Right cardiac atrium (tissue), 5 donors: ENCODE results near the gene TMEM117. TPM values are rescaled to one million over a fixed set of nuclear protein-coding genes. Genes with fewer than 3 reads are reported as not detected.

Experiments used
- ATAC-seq, 2 donors: fragments of 200-7000 bp; cut with Tn5 transposase; one replicate each; pipeline versions ENCODE4 v1.8.0 to v1.9.1; 2020; ENCODE audit warnings: moderate library complexity in 2 of 2, mild to moderate bottlenecking in 1 of 2
- DNase-seq, 3 donors: peaks; one replicate each; pipeline ENCODE4 v3.0.0-alpha.2; 2020
- H3K27ac ChIP-seq: one replicate; pipeline ENCODE4 v1.5.1; 2013; ENCODE audit warnings: mild to moderate bottlenecking, low read length, control low read depth, moderate library complexity
- H3K27me3 ChIP-seq: one replicate; pipeline ENCODE4 v1.6.1; 2013; ENCODE audit not compliant: control insufficient read depth, insufficient read depth
- H3K4me1 ChIP-seq: one replicate; pipeline ENCODE4 v1.6.1; 2013; ENCODE audit warnings: low read length; ENCODE audit not compliant: control insufficient read depth, insufficient read depth
- H3K4me3 ChIP-seq: one replicate; pipeline ENCODE4 v1.5.1; 2013; ENCODE audit warnings: low read length, control low read depth
- H3K9me3 ChIP-seq: one replicate; pipeline ENCODE4 v1.6.1; 2013; ENCODE audit warnings: low read length; ENCODE audit not compliant: control insufficient read depth
- WGBS: extraction: QIAGEN DNeasy Blood & Tissue Kit; methylation state at CpG from one replicate; pipeline ENCODE4 v1.1.7; 2013; 5-methylcytosine and 5-hydroxymethylcytosine counted together
- intact Hi-C, 4 donors: fragments of 100-400 bp; cut with DNase I; formaldehyde crosslinking; loops; one replicate each; pipeline versions ENCODE4 v1.11.0 to v1.14.0; 2022 to 2023
- polyA plus RNA-seq: library from polyadenylated mRNA; stranded (reverse); fragments of 200-250 nt; gene quantifications from one replicate; pipeline ENCODE4 v1.2.3, GENCODE V29; 2013
- total RNA-seq, 4 donors: library from RNA; stranded (reverse); fragmentation: NEBNext Ultra II Directional; extraction: Animal tissue kit (Norgen Biotek cat#: 25700); gene quantifications; one replicate each; pipeline ENCODE4 v1.2.1, GENCODE V29; 2021
- donor health status: healthy with polysubstance abuse.
- donor health status: DM: no; HTN: yes; CAD: no.
- donor health status: DM: no; HTN: no; CAD: no.
- donor health status: DM: no; HTN: yes; CAD: no; lungs with severe emphysema.
- donor health status: DM: yes; HTN: yes; CAD: no.

The TMEM117 gene
- total and polyA plus RNA-seq, 5 donors: 8.0 to 13.0 (median 11.7) TPM

DNA sequence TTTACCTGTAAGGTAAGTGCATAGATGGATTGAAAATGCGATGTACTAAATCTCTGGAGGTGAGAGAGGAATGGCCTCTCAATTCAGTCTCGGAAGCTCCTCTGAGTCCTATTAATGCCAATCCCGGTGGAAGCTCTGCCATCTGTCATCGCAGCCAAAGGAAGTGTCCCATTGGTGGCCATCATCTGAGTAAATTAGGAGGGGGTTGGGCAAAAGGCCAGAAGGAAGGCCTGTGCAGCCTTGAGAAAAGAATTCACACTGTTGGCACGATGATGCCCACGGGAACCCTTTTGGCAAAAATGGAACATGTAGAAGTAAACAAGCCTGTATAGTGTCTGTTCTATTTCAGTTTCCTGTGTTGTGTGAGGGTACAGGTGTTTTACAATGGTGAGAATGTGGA lies 545.5 kb downstream of the TMEM117 start:
- H3K27ac ChIP-seq: no peak overlapping the region
- H3K4me1 ChIP-seq: no peaks in the 10 kb centered on the region
- ATAC-seq (no peak), DNase-seq (no peak)
- H3K27me3 ChIP-seq: no peaks in the 10 kb centered on the region
- no peak overlapping the region for H3K4me3 ChIP-seq
- H3K9me3 ChIP-seq: no peaks in the 10 kb centered on the region
- 85% methylated on average over 6 of the region's 6 CpGs for WGBS
- intact Hi-C loops: no loop called here

DNA sequence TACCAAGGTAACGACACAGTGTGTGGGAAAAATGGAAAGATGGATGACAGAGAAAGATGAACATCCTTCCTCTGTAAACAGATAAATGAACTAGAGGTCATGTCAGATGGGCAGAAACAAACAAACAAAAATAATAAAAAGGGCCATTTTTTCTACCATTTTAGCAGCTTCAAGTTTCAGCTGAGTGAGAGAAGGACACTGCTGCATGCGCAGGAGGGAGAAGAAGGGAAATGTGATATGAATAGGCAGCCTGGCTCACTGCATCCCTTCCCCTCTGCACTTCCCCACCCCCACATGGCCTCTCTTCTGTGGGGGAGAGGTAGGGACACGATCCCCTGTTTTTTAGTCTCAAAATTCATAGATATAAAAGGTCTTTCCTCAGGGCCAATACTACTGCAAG lies 548.3 kb downstream of the TMEM117 start:
- 71% methylated on average over 3 of the region's 3 CpGs for WGBS
- ATAC-seq (no peak), DNase-seq (no peak)
- no peaks in the 10 kb centered on the region for H3K4me1 ChIP-seq
- H3K27me3 ChIP-seq: no peaks in the 10 kb centered on the region
- no peaks in the 10 kb centered on the region for H3K9me3 ChIP-seq
- no peak overlapping the region for H3K4me3 ChIP-seq
- no peak overlapping the region for H3K27ac ChIP-seq
- intact Hi-C loops: no loop called here

- ATAC-seq: no peak
- Histone ChIP-seq H3K9me3 (no peaks in the 10 kb centered on the region), H3K4me1 (no peaks in the 10 kb centered on the region), H3K27me3 (no peaks in the 10 kb centered on the region), H3K27ac (no peak overlapping the region), H3K4me3 (no peak overlapping the region)
- no peak for DNase-seq
- intact Hi-C loops: no loop called here
- WGBS: 76% methylated on average over 4 of the region's 4 CpGs
Measured at GRCh38 chr12:44385964-44386363, 550.1 kb downstream of the TMEM117 start.

GRCh38 chr12:44387581-44387980 lies 551.7 kb downstream of the TMEM117 start:
- H3K4me1 ChIP-seq: no peaks in the 10 kb centered on the region

DNA sequence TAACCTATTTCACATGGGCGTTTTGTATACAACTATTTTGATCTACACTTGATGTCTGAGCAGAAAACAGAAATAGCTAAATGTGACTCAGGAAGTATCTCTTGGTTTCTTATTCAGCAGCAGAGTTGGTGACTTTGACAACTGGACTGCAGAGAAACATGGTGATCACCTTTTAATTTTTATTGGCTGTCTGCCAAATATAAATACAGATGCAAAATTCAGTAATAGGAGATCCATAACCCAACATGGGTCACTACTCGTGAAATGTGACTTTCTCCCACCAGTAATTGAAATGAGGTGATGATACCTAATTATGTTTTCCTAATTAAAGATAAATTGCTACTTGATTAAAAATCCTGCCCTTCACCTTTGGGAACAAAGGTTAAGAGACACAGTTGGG lies 553.2 kb downstream of the TMEM117 start:
- 89% methylated on average over 2 of the region's 2 CpGs for WGBS
- no peak for ATAC-seq
- H3K4me1 ChIP-seq: no peaks in the 10 kb centered on the region
- no peaks in the 10 kb centered on the region for H3K27me3 ChIP-seq
- intact Hi-C loops: no loop called here
- no peak overlapping the region for H3K4me3 ChIP-seq
- H3K27ac ChIP-seq: no peak overlapping the region
- H3K9me3 ChIP-seq: no peaks in the 10 kb centered on the region
- DNase-seq: no peak

More at GRCh38 chr12:44387581-44387980, 551.7 kb downstream of the TMEM117 start:
- Histone ChIP-seq H3K27me3 (no peaks in the 10 kb centered on the region), H3K4me3 (no peak overlapping the region), H3K27ac (no peak overlapping the region), H3K9me3 (no peaks in the 10 kb centered on the region)
- intact Hi-C loops: no loop called here
- DNase-seq (no peak), ATAC-seq (no peak)

- WGBS: 71% methylated on average over 1 of the region's 1 CpG
Measured at GRCh38 chr12:44389896-44390295, 554.0 kb downstream of the TMEM117 start.

GRCh38 chr12:44397631-44398030 lies 561.8 kb downstream of the TMEM117 start:
- Histone ChIP-seq H3K27ac (no peak overlapping the region), H3K4me1 (peaks cover 3% of the 10 kb centered on the region), H3K27me3 (no peaks in the 10 kb centered on the region), H3K9me3 (no peaks in the 10 kb centered on the region), H3K4me3 (no peak overlapping the region)
- DNase-seq (no peak), ATAC-seq (no peak)
- intact Hi-C loops: no loop called here
- 32% methylated on average over 3 of the region's 3 CpGs for WGBS

More at GRCh38 chr12:44389896-44390295, 554.0 kb downstream of the TMEM117 start:
- ATAC-seq: no peak
- Histone ChIP-seq H3K4me3 (no peak overlapping the region), H3K27me3 (no peaks in the 10 kb centered on the region), H3K4me1 (no peaks in the 10 kb centered on the region), H3K9me3 (no peaks in the 10 kb centered on the region), H3K27ac (no peak overlapping the region)
- intact Hi-C loops: no loop called here
- DNase-seq: no peak

- H3K4me1 ChIP-seq: peaks cover under 1% of the 10 kb centered on the region
- WGBS: 32% methylated on average over 2 of the region's 2 CpGs
- intact Hi-C loops: no loop called here
- H3K27me3 ChIP-seq: peaks cover 2% of the 10 kb centered on the region
- DNase-seq (no peak), ATAC-seq (no peak)
- H3K4me3 ChIP-seq: no peak overlapping the region
- no peaks in the 10 kb centered on the region for H3K9me3 ChIP-seq
- no peak overlapping the region for H3K27ac ChIP-seq
Measured at GRCh38 chr12:44403185-44403584, 567.3 kb downstream of the TMEM117 start.

- WGBS: 40% methylated on average over 4 of the region's 4 CpGs
- H3K27me3 ChIP-seq: peaks cover 2% of the 10 kb centered on the region
- H3K27ac ChIP-seq: no peak overlapping the region
- no peaks in the 10 kb centered on the region for H3K4me1 ChIP-seq
- H3K4me3 ChIP-seq: no peak overlapping the region
- no peak for DNase-seq
- intact Hi-C loops: no loop called here
- no peaks in the 10 kb centered on the region for H3K9me3 ChIP-seq
- no peak for ATAC-seq
Measured at GRCh38 chr12:44405297-44405696, 569.4 kb downstream of the TMEM117 start.

- no peak overlapping the region for H3K4me3 ChIP-seq
- no peak overlapping the region for H3K27ac ChIP-seq
- no peaks in the 10 kb centered on the region for H3K9me3 ChIP-seq
- 89% methylated on average over 1 of the region's 1 CpG for WGBS
- intact Hi-C loops: no loop called here
- H3K4me1 ChIP-seq: no peaks in the 10 kb centered on the region
- H3K27me3 ChIP-seq: peaks cover 3% of the 10 kb centered on the region
- DNase-seq (no peak), ATAC-seq (no peak)
Measured at GRCh38 chr12:44422559-44422958, 586.7 kb downstream of the TMEM117 start.

DNA sequence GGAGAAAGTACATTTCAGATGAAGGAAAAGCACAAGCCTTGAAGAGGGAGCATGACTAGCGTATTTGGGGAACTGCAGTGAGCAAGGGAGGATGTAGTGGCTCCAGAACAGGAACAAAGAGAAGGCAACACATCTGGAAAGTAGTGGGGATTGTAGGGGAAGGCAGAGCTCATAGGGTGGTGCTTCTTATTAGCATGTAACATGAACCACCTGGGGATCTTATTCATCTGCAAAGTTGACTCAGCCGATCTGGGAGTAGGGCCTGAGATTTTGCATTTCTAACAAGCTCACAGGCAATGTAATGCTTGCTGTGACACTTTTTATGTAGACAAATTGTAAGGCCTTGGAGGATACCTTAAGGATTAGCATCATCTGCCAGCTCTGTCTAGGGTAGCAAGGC lies 592.9 kb downstream of the TMEM117 start:
- Histone ChIP-seq H3K4me1 (no peaks in the 10 kb centered on the region), H3K4me3 (no peak overlapping the region), H3K9me3 (no peaks in the 10 kb centered on the region), H3K27ac (no peak overlapping the region), H3K27me3 (peaks cover 3% of the 10 kb centered on the region)
- intact Hi-C loops: no loop called here
- WGBS: 44% methylated on average over 2 of the region's 2 CpGs
- ATAC-seq: no peak
- no peak for DNase-seq

DNA sequence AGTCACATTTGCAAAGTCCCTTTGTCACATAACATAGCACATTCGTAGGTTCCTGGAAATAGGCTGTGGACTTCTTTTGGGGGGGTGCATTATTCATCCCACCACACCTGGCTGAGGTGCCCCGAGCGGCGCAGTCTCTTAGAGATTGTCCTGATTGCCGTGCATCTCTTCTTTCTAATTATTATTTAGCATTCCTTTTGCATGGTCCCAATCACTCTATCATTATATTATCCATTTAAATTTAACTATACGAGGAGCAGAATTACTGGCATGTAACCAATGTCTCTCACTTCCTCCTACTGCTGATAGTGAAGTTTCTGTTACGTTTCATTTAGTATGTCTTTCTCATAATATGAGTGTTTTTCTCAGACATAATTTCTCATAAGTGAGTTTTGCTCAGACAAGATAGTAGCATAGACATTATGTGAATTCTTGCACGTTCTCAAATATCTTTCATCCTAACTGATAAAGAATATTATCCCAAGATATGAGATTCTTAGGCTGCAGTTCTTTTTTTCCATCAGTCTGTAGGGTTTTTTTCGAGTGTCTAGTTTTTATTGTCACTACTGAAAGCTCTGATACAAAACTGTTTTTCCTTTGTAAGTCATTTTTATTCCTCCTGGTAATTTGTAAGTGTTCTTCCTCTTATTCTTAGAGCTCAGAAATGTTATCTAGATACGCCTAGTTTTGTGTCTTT lies 595.9 kb downstream of the TMEM117 start:
- ATAC-seq (no peak), DNase-seq (no peak)
- H3K4me3 ChIP-seq: no peak overlapping the region
- H3K27ac ChIP-seq: no peak overlapping the region
- H3K9me3 ChIP-seq: no peaks in the 10 kb centered on the region
- peaks cover under 1% of the 10 kb centered on the region for H3K27me3 ChIP-seq
- intact Hi-C loops: no loop called here
- no peaks in the 10 kb centered on the region for H3K4me1 ChIP-seq
- 50% methylated on average over 10 of the region's 10 CpGs for WGBS
